NCI-H345 treated with DMSO at 0.1 percent for 48 hours (cell line): Measurements from ENCODE around the gene NFKB2.

Experiments used
- DNase-seq: peaks from one replicate; lab custom pipeline; 2025; ENCODE audit not compliant: unreplicated experiment; lab: John Stamatoyannopoulos, UW

NFKB2 gene

GRCh38 chr10:102395400-102396316, at the start of gene NFKB2:
TSS of gene NFKB2 (plus strand) at chr10:102395705. CDS start at chr10:102395960, 255 bp downstream.
- DNase-seq = no peak

- no peak for DNase-seq
Measured at GRCh38 chr10:102347236-102347828, 48.2 kb upstream of the NFKB2 start.

GRCh38 chr10:102352066-102352715, 43.3 kb upstream of the NFKB2 start:
- DNase-seq = peak; percentile 81

- DNase-seq = no peak
Measured at GRCh38 chr10:102354451-102354850, 41.1 kb upstream of the NFKB2 start.

GRCh38 chr10:102358712-102359382, 36.7 kb upstream of the NFKB2 start:
- no peak for DNase-seq

GRCh38 chr10:102367441-102367840, 28.1 kb upstream of the NFKB2 start:
- no peak for DNase-seq

GRCh38 chr10:102368077-102368476, 27.4 kb upstream of the NFKB2 start:
- no peak for DNase-seq

- DNase-seq = no peak
Measured at GRCh38 chr10:102371295-102371694, 24.2 kb upstream of the NFKB2 start.

- no peak for DNase-seq
Measured at GRCh38 chr10:102375250-102375649, 20.3 kb upstream of the NFKB2 start.

- DNase-seq = no peak
Measured at GRCh38 chr10:102375867-102376266, 19.6 kb upstream of the NFKB2 start.

GRCh38 chr10:102376901-102377300, 18.6 kb upstream of the NFKB2 start:
- no peak for DNase-seq

- DNase-seq = no peak
Measured at GRCh38 chr10:102379383-102379782, 16.1 kb upstream of the NFKB2 start.

- no peak for DNase-seq
Measured at GRCh38 chr10:102381983-102382382, 13.5 kb upstream of the NFKB2 start.

GRCh38 chr10:102382871-102383270, 12.6 kb upstream of the NFKB2 start:
- DNase-seq = no peak

- no peak for DNase-seq
Measured at GRCh38 chr10:102384053-102384452, 11.5 kb upstream of the NFKB2 start.

- DNase-seq = no peak
Measured at GRCh38 chr10:102384606-102385429, 10.7 kb upstream of the NFKB2 start.

GRCh38 chr10:102389894-102390293, 5.6 kb upstream of the NFKB2 start:
- no peak for DNase-seq

GRCh38 chr10:102392306-102392705, 3.2 kb upstream of the NFKB2 start:
- DNase-seq = no peak

GRCh38 chr10:102393411-102394078, 2.0 kb upstream of the NFKB2 start:
- DNase-seq = no peak
